ENCODE results near the gene MYO1D. TPM values are rescaled to one million over a fixed set of nuclear protein-coding genes. Genes with fewer than 3 reads are reported as not detected.

MYO1D gene
- total and polyA plus RNA-seq, 2 donors (not counting 3 experiments of a cell fraction or from before 2014, with no cell fraction given), result 37.8 to 85.5 TPM

DNA sequence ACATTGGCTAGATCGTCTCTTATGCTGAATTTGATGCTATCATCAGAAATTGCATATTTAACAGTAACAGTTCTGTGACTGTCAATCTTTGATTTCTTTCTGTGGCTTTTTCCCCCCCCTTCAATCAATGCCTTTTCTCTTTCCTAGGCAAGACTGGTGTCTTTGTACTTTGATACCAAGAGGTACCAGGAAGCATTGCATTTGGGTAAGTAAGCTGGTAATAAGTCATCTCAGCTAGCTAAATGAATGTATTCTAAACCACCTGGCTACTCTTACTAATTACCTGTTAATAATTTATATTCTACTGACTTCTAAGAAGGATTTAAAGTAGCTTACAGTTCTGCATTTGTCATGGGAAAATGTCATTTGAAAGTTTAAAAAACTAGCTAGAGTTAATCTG is 412.6 kb downstream of the MYO1D start:
- no peak overlapping the region for H3K4me2 ChIP-seq (ENCODE audit: insufficient read depth, low read length)
- TF ChIP-seq FOS (IDR thresholded peaks at IDR 0.05; ENCODE audit: borderline replicate concordance, insufficient read depth, low read length), result no peak
- TF ChIP-seq POLR2A (IDR thresholded peaks at IDR 0.05; ENCODE audit: low read depth, low read length), result no peak
- TF ChIP-seq JUN (IDR thresholded peaks at IDR 0.05; ENCODE audit: borderline replicate concordance, insufficient read depth, insufficient read length, low read depth), result no peak
- TF ChIP-seq, protein P1, sequence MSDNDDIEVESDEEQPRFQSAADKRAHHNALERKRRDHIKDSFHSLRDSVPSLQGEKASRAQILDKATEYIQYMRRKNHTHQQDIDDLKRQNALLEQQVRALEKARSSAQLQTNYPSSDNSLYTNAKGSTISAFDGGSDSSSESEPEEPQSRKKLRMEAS (IDR thresholded peaks at IDR 0.05; ENCODE audit: insufficient read depth, insufficient read length), result no peak
- no peak for TF ChIP-seq EZH2 (IDR thresholded peaks at IDR 0.05; ENCODE audit: borderline replicate concordance, low read depth, low read length, severe bottlenecking)
- TF ChIP-seq, protein P2, sequence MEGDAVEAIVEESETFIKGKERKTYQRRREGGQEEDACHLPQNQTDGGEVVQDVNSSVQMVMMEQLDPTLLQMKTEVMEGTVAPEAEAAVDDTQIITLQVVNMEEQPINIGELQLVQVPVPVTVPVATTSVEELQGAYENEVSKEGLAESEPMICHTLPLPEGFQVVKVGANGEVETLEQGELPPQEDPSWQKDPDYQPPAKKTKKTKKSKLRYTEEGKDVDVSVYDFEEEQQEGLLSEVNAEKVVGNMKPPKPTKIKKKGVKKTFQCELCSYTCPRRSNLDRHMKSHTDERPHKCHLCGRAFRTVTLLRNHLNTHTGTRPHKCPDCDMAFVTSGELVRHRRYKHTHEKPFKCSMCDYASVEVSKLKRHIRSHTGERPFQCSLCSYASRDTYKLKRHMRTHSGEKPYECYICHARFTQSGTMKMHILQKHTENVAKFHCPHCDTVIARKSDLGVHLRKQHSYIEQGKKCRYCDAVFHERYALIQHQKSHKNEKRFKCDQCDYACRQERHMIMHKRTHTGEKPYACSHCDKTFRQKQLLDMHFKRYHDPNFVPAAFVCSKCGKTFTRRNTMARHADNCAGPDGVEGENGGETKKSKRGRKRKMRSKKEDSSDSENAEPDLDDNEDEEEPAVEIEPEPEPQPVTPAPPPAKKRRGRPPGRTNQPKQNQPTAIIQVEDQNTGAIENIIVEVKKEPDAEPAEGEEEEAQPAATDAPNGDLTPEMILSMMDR (IDR thresholded peaks at IDR 0.05; ENCODE audit: extremely low read depth in 1 of 2, insufficient read depth in 1 of 2, low read depth in 1 of 2, low read length in 2 of 2), result no peak
- no TSS peak for BruUV-seq (replicated peaks)
- no peak overlapping the region for H3K4me3 ChIP-seq (replicated peaks in 1 of 3; ENCODE audit: insufficient read depth in 1 of 3, low read depth in 1 of 3, low read length in 3 of 3)
- dilution Hi-C loops (cut with MboI; ENCODE audit: extremely low pct_ligation_motif_present, low sequenced_read_pairs) (no loop called here), intact Hi-C loops (cut with micrococcal nuclease) (no loop called here)
- no peaks in the 10 kb centered on the region for H3K9me1 ChIP-seq (replicated peaks; ENCODE audit: control insufficient read depth, extremely low read depth, insufficient read depth, low read length)
- H4K20me1 ChIP-seq (replicated peaks; ENCODE audit: control insufficient read depth, extremely low read depth, insufficient read depth, low read length), result peaks cover 5% of the 10 kb centered on the region
- no peaks in the 10 kb centered on the region for H3K4me1 ChIP-seq (ENCODE audit: control insufficient read depth, extremely low read depth, insufficient read depth, low read length)
- no peak overlapping the region for H3K9ac ChIP-seq (replicated peaks; ENCODE audit: extremely low read depth, insufficient read depth, low read length)
- ChIA-PET CTCF (interaction anchor here (0.9 to 1.3 kb wide), 2 partner anchors 67 to 295 kb away, joined by 3 to 4 read pairs; no protein-coding TSS in a partner anchor), POLR2A (no interaction called here)
- no peak overlapping the region for H3K27ac ChIP-seq (ENCODE audit: insufficient read depth, low read depth, low read length)
- peaks cover 47% of the 10 kb centered on the region for H3K79me2 ChIP-seq (ENCODE audit: control insufficient read depth, insufficient read depth, low read length)
- DNase-seq (ENCODE audit: low read depth, low spot score) (no peak), FAIRE-seq (peak; percentile 4)
- H3K27me3 ChIP-seq (ENCODE audit: control insufficient read depth in 2 of 2, insufficient read depth in 2 of 2, low read length in 2 of 2), result no peaks in the 10 kb centered on the region
- H3K36me3 ChIP-seq (ENCODE audit: control insufficient read depth in 2 of 2, extremely low read depth in 1 of 2, insufficient read depth in 2 of 2, low read length in 2 of 2), result peaks cover 20 to 21% of the 10 kb centered on the region in 2 experiments
- no peak overlapping the region for H2AFZ ChIP-seq (ENCODE audit: low read depth, low read length)
- no peaks in the 10 kb centered on the region for H3K9me3 ChIP-seq (replicated peaks; ENCODE audit: control insufficient read depth, insufficient read depth, low read length)
